HEK293 (cell line): Measurements from ENCODE around the gene SLC35F3.

Experiments used
- CTCF ChIA-PET: fragments of 350-600 bp; formaldehyde crosslinking; extraction: SDS; loops from one replicate; lab custom pipeline; 2021; ENCODE audit warnings: antibody characterized with exemption; lab: Yijun Ruan, JAX
- POLR2A ChIA-PET: fragments of 300-600 bp; formaldehyde crosslinking; extraction: SDS; loops from one replicate; lab custom pipeline; 2020; ENCODE audit warnings: antibody characterized with exemption, inconsistent platforms; lab: Yijun Ruan, JAX
- H3K27ac ChIP-seq: fragments of 200-500 bp; sonication (Bioruptor generic); 2 replicates; pipeline ENCODE4 v1.5.1; 2014; ENCODE audit warnings: low read depth, low read length, control low read depth, inconsistent platforms; ENCODE audit errors: extremely low read depth
- H3K36me3 ChIP-seq, 2 experiments: fragments of 200-500 bp in 1 of 2; sonication (Bioruptor generic) in 1 of 2; 1 replicate in 1 of 2; 2 replicates in 1 of 2; pipeline ENCODE4 v1.5.1; 2014 to 2017; ENCODE audit warnings: inconsistent platforms in 2 of 2, low read length in 2 of 2; ENCODE audit not compliant: control insufficient read depth in 2 of 2, insufficient read depth in 1 of 2
- H3K4me1 ChIP-seq: fragments of 200-500 bp; sonication (Bioruptor generic); 2 replicates; pipeline ENCODE4 v1.5.1; 2014; ENCODE audit warnings: mild to moderate bottlenecking, low read length, inconsistent platforms; ENCODE audit not compliant: control insufficient read depth, insufficient read depth
- H3K4me3 ChIP-seq: 2 replicates; pipeline ENCODE4 v1.5.1; 2011; ENCODE audit warnings: low read depth, mild to moderate bottlenecking, control low read depth, low read length, moderate library complexity
- H3K9me3 ChIP-seq: fragments of 200-500 bp; sonication (Bioruptor generic); 2 replicates; pipeline ENCODE4 v1.5.1; 2014; ENCODE audit warnings: low read depth, low read length, inconsistent platforms; ENCODE audit not compliant: control insufficient read depth, insufficient read depth
- GLI4 ChIP-seq: fragments of 450-650 bp; formaldehyde crosslinking; IDR thresholded peaks from 2 replicates; pipeline ENCODE4 v1.5.1; 2016; ENCODE audit warnings: missing biosample characterization, missing genetic modification characterization
- HIC1 ChIP-seq: fragments of 450-650 bp; formaldehyde crosslinking; IDR thresholded peaks from 2 replicates; pipeline ENCODE4 v1.5.1; 2016; ENCODE audit warnings: missing biosample characterization, missing genetic modification characterization
- HOXA7 ChIP-seq: sonication (generic); formaldehyde crosslinking; IDR thresholded peaks from 2 replicates; pipeline ENCODE4 v1.8.1; 2022; ENCODE audit warnings: missing genetic modification reagents, borderline replicate concordance
- IKZF3 ChIP-seq: fragments of 450-650 bp; IDR thresholded peaks from 2 replicates; pipeline ENCODE4 v1.5.0; 2018; ENCODE audit warnings: missing biosample characterization, mild to moderate bottlenecking, missing genetic modification characterization, moderate library complexity
- KLF16 ChIP-seq: fragments of 450-650 bp; formaldehyde crosslinking; IDR thresholded peaks from 2 replicates; pipeline ENCODE4 v1.5.1; 2017; ENCODE audit warnings: missing biosample characterization, missing genetic modification characterization
- MYNN ChIP-seq: fragments of 450-650 bp; formaldehyde crosslinking; IDR thresholded peaks from 2 replicates; pipeline ENCODE4 v1.5.1; 2016; ENCODE audit warnings: missing biosample characterization, missing genetic modification characterization, borderline replicate concordance
- PRDM10 ChIP-seq: fragments of 450-650 bp; formaldehyde crosslinking; IDR thresholded peaks from 2 replicates; pipeline ENCODE4 v1.5.1; 2016; ENCODE audit warnings: missing biosample characterization, missing genetic modification characterization
- SETDB1 ChIP-seq: IDR thresholded peaks from one replicate; pipeline ENCODE4 v1.6.1; 2017; ENCODE audit warnings: mild to moderate bottlenecking, low read length, moderate library complexity, mixed read lengths; ENCODE audit not compliant: insufficient read length
- SP7 ChIP-seq: fragments of 450-650 bp; formaldehyde crosslinking; IDR thresholded peaks from 2 replicates; pipeline ENCODE4 v1.5.1; 2016; ENCODE audit warnings: missing biosample characterization, missing genetic modification characterization
- WT1 ChIP-seq: fragments of 450-650 bp; formaldehyde crosslinking; IDR thresholded peaks from 2 replicates; pipeline ENCODE4 v1.5.1; 2016; ENCODE audit warnings: missing biosample characterization, missing genetic modification characterization
- ZBTB17 ChIP-seq: fragments of 450-650 bp; formaldehyde crosslinking; IDR thresholded peaks from 2 replicates; pipeline ENCODE4 v1.5.1; 2016; ENCODE audit warnings: missing biosample characterization, missing genetic modification characterization
- ZBTB20 ChIP-seq: fragments of 450-650 bp; formaldehyde crosslinking; IDR thresholded peaks from 2 replicates; pipeline ENCODE4 v1.5.1; 2016; ENCODE audit warnings: missing biosample characterization, missing genetic modification characterization
- ZFHX2 ChIP-seq: fragments of 450-650 bp; formaldehyde crosslinking; conservative IDR thresholded peaks from 2 replicates; pipeline ENCODE4 v1.5.1; 2016; ENCODE audit warnings: missing biosample characterization, missing genetic modification characterization
- ZNF133 ChIP-seq: fragments of 450-650 bp; formaldehyde crosslinking; IDR thresholded peaks from 2 replicates; pipeline ENCODE4 v1.5.1; 2016; ENCODE audit warnings: missing biosample characterization, missing genetic modification characterization
- ZNF140 ChIP-seq: fragments of 450-650 bp; formaldehyde crosslinking; IDR thresholded peaks from 2 replicates; pipeline ENCODE4 v1.5.1; 2016; ENCODE audit warnings: missing biosample characterization, missing genetic modification characterization
- ZNF174 ChIP-seq: fragments of 450-650 bp; formaldehyde crosslinking; IDR thresholded peaks from 2 replicates; pipeline ENCODE4 v1.5.0; 2017; ENCODE audit warnings: missing biosample characterization, mild to moderate bottlenecking, missing genetic modification characterization
- ZNF37A ChIP-seq: fragments of 450-650 bp; IDR thresholded peaks from 2 replicates; pipeline ENCODE4 v1.5.1; 2018; ENCODE audit warnings: missing biosample characterization, missing genetic modification characterization
- ZNF398 ChIP-seq: fragments of 450-650 bp; formaldehyde crosslinking; IDR thresholded peaks from 2 replicates; pipeline ENCODE4 v1.5.1; 2017; ENCODE audit warnings: missing biosample characterization, missing genetic modification characterization
- ZNF514 ChIP-seq: fragments of 450-650 bp; formaldehyde crosslinking; IDR thresholded peaks from 2 replicates; pipeline ENCODE4 v1.5.1; 2016; ENCODE audit warnings: missing biosample characterization, missing genetic modification characterization
- ZNF571 ChIP-seq: fragments of 450-650 bp; formaldehyde crosslinking; IDR thresholded peaks from 2 replicates; pipeline ENCODE4 v1.5.0; 2017; ENCODE audit warnings: missing biosample characterization, missing genetic modification characterization
- ZNF580 ChIP-seq: fragments of 450-650 bp; formaldehyde crosslinking; IDR thresholded peaks from 2 replicates; pipeline ENCODE4 v1.5.1; 2016; ENCODE audit warnings: missing biosample characterization, missing genetic modification characterization
- ZNF701 ChIP-seq: fragments of 450-650 bp; formaldehyde crosslinking; IDR thresholded peaks from 2 replicates; pipeline ENCODE4 v1.5.1; 2016; ENCODE audit warnings: missing biosample characterization, missing genetic modification characterization
- ZNF843 ChIP-seq: fragments of 450-650 bp; formaldehyde crosslinking; IDR thresholded peaks from 2 replicates; pipeline ENCODE4 v1.5.1; 2016; ENCODE audit warnings: missing biosample characterization, missing genetic modification characterization
- ZSCAN30 ChIP-seq: fragments of 450-650 bp; IDR thresholded peaks from 2 replicates; pipeline ENCODE4 v1.5.1; 2018; ENCODE audit warnings: missing biosample characterization, mild to moderate bottlenecking, missing genetic modification characterization, moderate library complexity

Gene SLC35F3

GRCh38 chr1:234009668-234010067 lies 105.2 kb downstream of the SLC35F3 start:
- H3K36me3 ChIP-seq = no peaks in the 10 kb centered on the region
- H3K4me3 ChIP-seq = no peak overlapping the region
- POLR2A ChIA-PET = no interaction called here
- no peak overlapping the region for H3K27ac ChIP-seq
- no peaks in the 10 kb centered on the region for H3K4me1 ChIP-seq
- CTCF ChIA-PET = no interaction called here
- H3K9me3 ChIP-seq = no peaks in the 10 kb centered on the region
- TF ChIP-seq SETDB1 (peak; percentile 90), ZNF843 (tag by site-specific recombination) (no peak)

- ChIA-PET POLR2A (no interaction called here), CTCF (no interaction called here)
- Histone ChIP-seq H3K4me1 (no peaks in the 10 kb centered on the region), H3K4me3 (no peak overlapping the region), H3K36me3 (no peaks in the 10 kb centered on the region), H3K27ac (no peak overlapping the region), H3K9me3 (no peaks in the 10 kb centered on the region)
- TF ChIP-seq SP7 (tag by site-specific recombination) (no peak), GLI4 (tag by site-specific recombination) (no peak), ZNF571 (tag by site-specific recombination) (no peak), ZNF398 (no peak), ZNF514 (no peak), ZBTB17 (tag by site-specific recombination) (no peak)
These were observed 109.7 kb downstream of the SLC35F3 start for GRCh38 chr1:234014208-234014607.

GRCh38 chr1:234018816-234019215 lies 114.3 kb downstream of the SLC35F3 start:
- CTCF ChIA-PET = no interaction called here
- TF ChIP-seq ZNF701 (tag by site-specific recombination) (no peak), ZNF580 (tag by site-specific recombination) (no peak), ZSCAN30 (no peak), HOXA7 (no peak), KLF16 (tag by site-specific recombination) (no peak), HIC1 (tag by site-specific recombination) (no peak), ZFHX2 (no peak), IKZF3 (no peak), ZNF133 (no peak), PRDM10 (tag by site-specific recombination) (no peak), ZNF140 (tag by site-specific recombination) (no peak), ZNF174 (tag by site-specific recombination) (no peak), WT1 (tag by site-specific recombination) (no peak), ZNF37A (tag by site-specific recombination) (no peak), MYNN (tag by site-specific recombination) (no peak), ZBTB20 (tag by site-specific recombination) (no peak), ZBTB17 (tag by site-specific recombination) (no peak)
- H3K4me1 ChIP-seq = no peaks in the 10 kb centered on the region
- H3K4me3 ChIP-seq = no peak overlapping the region
- H3K27ac ChIP-seq = no peak overlapping the region
- H3K9me3 ChIP-seq = no peaks in the 10 kb centered on the region
- POLR2A ChIA-PET = no interaction called here
- H3K36me3 ChIP-seq = no peaks in the 10 kb centered on the region
